ENCODE data around the gene SDF2L1. TPM values are rescaled to one million over a fixed set of nuclear protein-coding genes. Genes with fewer than 3 reads are reported as not detected.

The SDF2L1 gene
- total and polyA plus RNA-seq, 2 donors (not counting 3 experiments of a cell fraction or from before 2014, with no cell fraction given): 66.7 to 79.5 TPM

- dilution Hi-C loops (cut with MboI; ENCODE audit: extremely low pct_ligation_motif_present, low sequenced_read_pairs): no loop called here
- Histone ChIP-seq H2AFZ (ENCODE audit: low read depth, low read length) (peak overlapping the region; percentile 76), H4K20me1 (replicated peaks; ENCODE audit: control insufficient read depth, extremely low read depth, insufficient read depth, low read length) (no peaks in the 10 kb centered on the region), H3K9me1 (replicated peaks; ENCODE audit: control insufficient read depth, extremely low read depth, insufficient read depth, low read length) (no peaks in the 10 kb centered on the region), H3K4me2 (ENCODE audit: insufficient read depth, low read length) (peak overlapping the region; percentile 69), H3K36me3 (ENCODE audit: control insufficient read depth in 2 of 2, extremely low read depth in 1 of 2, insufficient read depth in 2 of 2, low read length in 2 of 2) (peaks cover 0 to 5% of the 10 kb centered on the region in 2 experiments), H3K27me3 (ENCODE audit: control insufficient read depth in 2 of 2, insufficient read depth in 2 of 2, low read length in 2 of 2) (peaks cover 0 to 2% of the 10 kb centered on the region in 2 experiments), H3K27ac (ENCODE audit: insufficient read depth, low read depth, low read length) (no peak overlapping the region), H3K9me3 (replicated peaks; ENCODE audit: control insufficient read depth, insufficient read depth, low read length) (no peaks in the 10 kb centered on the region), H3K79me2 (ENCODE audit: control insufficient read depth, insufficient read depth, low read length) (peaks cover 12% of the 10 kb centered on the region), H3K4me1 (ENCODE audit: control insufficient read depth, extremely low read depth, insufficient read depth, low read length) (peaks cover 10% of the 10 kb centered on the region), H3K4me3 (replicated peaks in 1 of 3; ENCODE audit: insufficient read depth in 1 of 3, low read depth in 1 of 3, low read length in 3 of 3) (peak overlapping the region; percentile 44 to 51 (median 45)), H3K9ac (replicated peaks; ENCODE audit: extremely low read depth, insufficient read depth, low read length) (no peak overlapping the region)
- ChIA-PET CTCF (interaction anchor here (1.2 kb wide), 1 partner anchor 14 kb away, joined by 5 read pairs; no protein-coding TSS in a partner anchor), POLR2A (no interaction called here)
- TF ChIP-seq CTCF (IDR thresholded peaks at IDR 0.05; ENCODE audit: extremely low read depth in 1 of 2, insufficient read depth in 1 of 2, low read depth in 1 of 2, low read length in 2 of 2) (peak in 1 of 2 donors; percentile 14), GATA2 (IDR thresholded peaks at IDR 0.05; ENCODE audit: insufficient read depth, insufficient read length, low read depth, low read length) (no peak), JUN (IDR thresholded peaks at IDR 0.05; ENCODE audit: borderline replicate concordance, insufficient read depth, insufficient read length, low read depth) (no peak), FOS (IDR thresholded peaks at IDR 0.05; ENCODE audit: borderline replicate concordance, insufficient read depth, low read length) (no peak), POLR2A (IDR thresholded peaks at IDR 0.05; ENCODE audit: low read depth, low read length) (peak; percentile 92), POLR2AphosphoS5 (IDR thresholded peaks at IDR 0.05; ENCODE audit: insufficient read depth, low read depth, low read length) (peak; percentile 88)
- FAIRE-seq: peak; percentile 83
- intact Hi-C loops (cut with micrococcal nuclease): loop anchor here (10.0 kb wide), 1 partner anchor 157 kb away; no protein-coding TSS in a partner anchor
- no TSS peak for BruUV-seq (replicated peaks)
- DNase-seq (ENCODE audit: low read depth, low spot score): peak; percentile 55
Measured at GRCh38 chr22:21657360-21658032, 15.4 kb downstream of the SDF2L1 start.
